Measurements from ENCODE around the gene EPHB1. TPM values are rescaled to one million over a fixed set of nuclear protein-coding genes. Genes with fewer than 3 reads are reported as not detected.

Gene EPHB1
- total RNA-seq, 2 donors from 2014 or later = 2.3 to 21.2 TPM

- Histone ChIP-seq H3K9me3 (no peaks in the 10 kb centered on the region), H3K27me3 (replicated peaks; ENCODE audit: insufficient read depth) (no peaks in the 10 kb centered on the region), H3K4me3 (no peak overlapping the region), H3K36me3 (no peaks in the 10 kb centered on the region), H3K4me1 (replicated peaks) (no peaks in the 10 kb centered on the region), H3K27ac (no peak overlapping the region)
- DNase-seq (ENCODE audit: low spot score) = no peak
- TF ChIP-seq POLR2A (IDR thresholded peaks at IDR 0.05) = no peak
- no peak for TF ChIP-seq POLR2AphosphoS5 (IDR thresholded peaks at IDR 0.05)
- TF ChIP-seq CTCF (IDR thresholded peaks at IDR 0.05) = no peak
- 91% methylated on average over 5 of the region's 5 CpGs for WGBS
- intact Hi-C loops (cut with DNase I) = no loop called here
Measured at GRCh38 chr3:135068011-135068410, 273.0 kb downstream of the EPHB1 start.

- no peaks in the 10 kb centered on the region for H3K36me3 ChIP-seq
- no peaks in the 10 kb centered on the region for H3K27me3 ChIP-seq (replicated peaks; ENCODE audit: insufficient read depth)
- TF ChIP-seq POLR2AphosphoS5 (IDR thresholded peaks at IDR 0.05) (no peak), CTCF (IDR thresholded peaks at IDR 0.05) (no peak), POLR2A (IDR thresholded peaks at IDR 0.05) (no peak)
- no peaks in the 10 kb centered on the region for H3K9me3 ChIP-seq
- DNase-seq (ENCODE audit: low spot score) = no peak
- no peaks in the 10 kb centered on the region for H3K4me1 ChIP-seq (replicated peaks)
- WGBS = 90% methylated on average over 2 of the region's 2 CpGs
- H3K4me3 ChIP-seq = no peak overlapping the region
- intact Hi-C loops (cut with DNase I) = no loop called here
- H3K27ac ChIP-seq = no peak overlapping the region
Measured at GRCh38 chr3:135069406-135069805, 274.3 kb downstream of the EPHB1 start.

GRCh38 chr3:135071483-135071882 is 276.4 kb downstream of the EPHB1 start:
- H3K27me3 ChIP-seq (replicated peaks; ENCODE audit: insufficient read depth) = no peaks in the 10 kb centered on the region
- TF ChIP-seq POLR2A (IDR thresholded peaks at IDR 0.05) = no peak
- no peak for TF ChIP-seq CTCF (IDR thresholded peaks at IDR 0.05)
- TF ChIP-seq POLR2AphosphoS5 (IDR thresholded peaks at IDR 0.05) = no peak
- H3K36me3 ChIP-seq = no peaks in the 10 kb centered on the region
- no peak for DNase-seq (ENCODE audit: low spot score)
- no peaks in the 10 kb centered on the region for H3K9me3 ChIP-seq
- H3K27ac ChIP-seq = no peak overlapping the region
- H3K4me1 ChIP-seq (replicated peaks) = no peaks in the 10 kb centered on the region
- no peak overlapping the region for H3K4me3 ChIP-seq
- intact Hi-C loops (cut with DNase I) = no loop called here

- Histone ChIP-seq H3K36me3 (no peaks in the 10 kb centered on the region), H3K4me1 (replicated peaks) (no peaks in the 10 kb centered on the region), H3K27ac (no peak overlapping the region), H3K9me3 (no peaks in the 10 kb centered on the region), H3K4me3 (no peak overlapping the region), H3K27me3 (replicated peaks; ENCODE audit: insufficient read depth) (no peaks in the 10 kb centered on the region)
- WGBS = 83% methylated on average over 5 of the region's 5 CpGs
- TF ChIP-seq CTCF (IDR thresholded peaks at IDR 0.05) = no peak
- no peak for TF ChIP-seq POLR2AphosphoS5 (IDR thresholded peaks at IDR 0.05)
- no peak for TF ChIP-seq POLR2A (IDR thresholded peaks at IDR 0.05)
- intact Hi-C loops (cut with DNase I) = no loop called here
- no peak for DNase-seq (ENCODE audit: low spot score)
Measured at GRCh38 chr3:135072431-135072830, 277.4 kb downstream of the EPHB1 start.

GRCh38 chr3:135075157-135075556 is 280.1 kb downstream of the EPHB1 start:
- Histone ChIP-seq H3K36me3 (no peaks in the 10 kb centered on the region), H3K27ac (no peak overlapping the region), H3K4me3 (no peak overlapping the region), H3K27me3 (replicated peaks; ENCODE audit: insufficient read depth) (no peaks in the 10 kb centered on the region), H3K4me1 (replicated peaks) (no peaks in the 10 kb centered on the region), H3K9me3 (no peaks in the 10 kb centered on the region)
- DNase-seq (ENCODE audit: low spot score) = no peak
- intact Hi-C loops (cut with DNase I) = no loop called here
- TF ChIP-seq POLR2A (IDR thresholded peaks at IDR 0.05) (no peak), POLR2AphosphoS5 (IDR thresholded peaks at IDR 0.05) (no peak), CTCF (IDR thresholded peaks at IDR 0.05) (no peak)
- WGBS = 96% methylated on average over 3 of the region's 3 CpGs
